Raji (cell line): ENCODE measurements around the gene STAC.

ENCODE experiments used
- POLR2A ChIP-seq: IDR thresholded peaks from 2 replicates; pipeline ENCODE4 v1.6.1; 2011; ENCODE audit warnings: low read depth, low read length, control low read depth; ENCODE audit not compliant: insufficient read depth

Gene STAC

GRCh38 chr3:36538136-36538749, 157.9 kb downstream of the STAC start:
- TF ChIP-seq POLR2A: no peak

- no peak for TF ChIP-seq POLR2A
These were observed 160.7 kb downstream of the STAC start for GRCh38 chr3:36540888-36541518.

DNA sequence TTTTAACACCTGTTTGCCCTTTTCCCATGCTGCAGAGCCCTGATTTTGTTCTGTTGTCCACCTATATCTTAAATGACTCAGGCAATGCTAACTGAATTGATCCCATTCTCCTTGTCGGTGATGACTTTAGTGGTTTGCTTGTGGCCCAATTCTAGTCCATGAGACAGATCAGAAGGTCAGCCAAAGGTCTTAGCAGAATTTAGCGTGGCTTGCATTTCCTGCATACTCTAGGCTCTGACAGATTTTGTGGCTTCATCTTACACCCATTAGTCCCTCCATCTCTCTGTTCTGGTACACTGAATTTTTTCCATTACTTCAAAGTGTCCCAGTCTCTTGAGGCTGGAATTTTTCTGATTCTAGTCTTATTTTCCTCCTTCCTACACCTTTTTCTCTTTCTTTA, 161.9 kb downstream of the STAC start:
- TF ChIP-seq POLR2A: no peak

- TF ChIP-seq POLR2A: no peak
These were observed 163.1 kb downstream of the STAC start for GRCh38 chr3:36543276-36543997.

DNA sequence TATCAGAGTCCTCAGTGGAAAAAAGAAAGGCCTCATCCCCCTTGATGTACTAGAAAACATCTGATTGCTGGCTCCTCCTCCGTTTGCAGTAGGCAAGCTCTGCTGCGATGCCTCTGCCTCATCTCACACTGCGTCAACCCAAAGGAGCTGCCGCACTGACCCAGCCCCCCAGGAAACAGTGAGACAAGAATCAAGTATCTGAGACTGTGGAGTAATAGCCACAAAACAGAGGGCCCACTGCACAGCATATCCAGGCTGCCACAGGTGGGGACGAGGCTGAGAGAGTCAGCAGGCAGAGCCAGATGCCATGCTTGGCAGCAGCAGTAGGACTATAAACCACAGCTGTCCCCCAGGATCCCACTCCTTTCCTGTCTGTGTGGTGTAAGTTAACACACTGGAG, 165.9 kb downstream of the STAC start:
- no peak for TF ChIP-seq POLR2A

- no peak for TF ChIP-seq POLR2A
These were observed 168.4 kb downstream of the STAC start for GRCh38 chr3:36548712-36549111.

GRCh38 chr3:36557021-36557707, 176.9 kb downstream of the STAC start:
- TF ChIP-seq POLR2A: no peak

GRCh38 chr3:36557708-36558421, 177.6 kb downstream of the STAC start:
- TF ChIP-seq POLR2A: no peak

GRCh38 chr3:36558961-36559360, 178.7 kb downstream of the STAC start:
- TF ChIP-seq POLR2A: no peak

DNA sequence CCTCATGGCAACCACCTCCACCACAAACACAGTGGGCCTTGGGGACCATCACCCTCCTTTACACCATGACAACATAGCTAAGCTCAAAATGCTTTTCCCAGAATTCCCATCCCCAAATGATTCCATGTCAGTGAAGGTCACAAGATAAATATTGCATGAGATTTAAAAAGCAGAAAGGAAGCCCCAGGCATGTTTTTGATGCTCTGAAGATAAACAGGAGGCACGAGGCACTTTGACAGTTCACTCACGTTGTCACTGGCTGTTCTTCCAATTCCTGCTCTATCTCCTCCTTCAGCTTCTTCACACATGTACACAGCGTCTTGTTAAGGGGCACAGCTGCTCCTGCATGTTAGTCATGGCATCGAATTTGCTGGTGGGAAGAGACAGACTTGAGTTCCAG, 180.4 kb downstream of the STAC start:
- TF ChIP-seq POLR2A: no peak

DNA sequence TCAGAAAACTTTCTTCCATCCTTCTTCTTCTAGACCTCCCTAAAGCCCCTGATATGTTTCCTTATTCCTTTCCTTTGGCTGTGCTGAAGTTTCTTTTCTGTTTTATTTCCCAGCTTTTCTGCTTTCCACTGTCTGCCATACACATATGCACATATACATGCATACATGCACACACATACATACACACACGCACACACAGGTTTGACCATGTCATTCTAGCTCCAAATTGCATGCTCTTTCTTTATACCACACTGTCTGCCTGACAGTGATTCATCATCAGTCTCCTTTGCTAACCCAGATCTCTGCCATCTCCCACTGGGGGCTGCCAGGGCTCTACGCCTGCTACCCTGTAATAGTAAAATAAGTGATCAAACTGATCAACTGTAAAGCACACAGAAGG, 181.3 kb downstream of the STAC start:
- TF ChIP-seq POLR2A: no peak

- no peak for TF ChIP-seq POLR2A
These were observed 182.6 kb downstream of the STAC start for GRCh38 chr3:36562945-36563344.

DNA sequence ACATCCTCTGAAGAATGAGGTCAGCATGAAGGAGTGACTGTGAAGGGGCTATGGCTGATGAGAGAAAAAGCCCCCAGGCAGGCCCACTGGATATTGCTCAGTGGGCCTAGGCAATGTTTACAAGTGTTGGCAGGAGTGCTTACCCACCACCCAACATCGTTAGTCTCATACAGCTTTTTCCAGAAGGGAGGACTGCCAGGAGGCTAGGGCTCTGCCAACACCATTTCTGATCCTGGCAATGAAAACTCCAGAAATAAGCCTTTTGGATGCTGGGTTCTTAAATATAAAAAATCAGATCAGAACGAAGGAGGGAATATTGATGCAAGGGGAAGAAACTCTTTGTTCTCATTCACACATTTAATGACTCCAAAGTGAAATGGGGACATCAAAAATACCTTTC, 194.9 kb downstream of the STAC start:
- TF ChIP-seq POLR2A: no peak

GRCh38 chr3:36579746-36580145, 199.4 kb downstream of the STAC start:
- no peak for TF ChIP-seq POLR2A

GRCh38 chr3:36580716-36581115, 200.4 kb downstream of the STAC start:
- TF ChIP-seq POLR2A: no peak
